OCI-LY3 (cell line): ENCODE data around the gene GRID1.

Source experiments
- H2AFZ ChIP-seq: fragments of 200-600, 300-600 bp; shearing (Covaris generic); 2 replicates; pipeline ENCODE4 v1.6.0; 2014; ENCODE audit warnings: antibody characterized with exemption, low read depth, low read length
- H3K27ac ChIP-seq: fragments of 200-600, 300-600 bp; sonication (generic); 2 replicates; pipeline ENCODE4 v1.5.1; 2014; ENCODE audit warnings: mild to moderate bottlenecking, low read length, moderate library complexity, mixed read lengths
- H3K27me3 ChIP-seq: fragments of 200-600, 300-600 bp; sonication (generic); 2 replicates; pipeline ENCODE4 v1.6.1; 2014; ENCODE audit warnings: low read depth, low read length, mixed read lengths
- H3K36me3 ChIP-seq: fragments of 200-600, 300-600 bp; sonication (generic); replicated peaks from 2 replicates; pipeline ENCODE3; 2014; ENCODE audit warnings: low read depth, low read length, mixed read lengths
- H3K4me1 ChIP-seq: fragments of 300-600, 200-600 bp; sonication (generic); 2 replicates; pipeline ENCODE4 v1.6.1; 2014; ENCODE audit warnings: low read length, mixed read lengths
- H3K4me2 ChIP-seq: fragments of 200-600, 300-600 bp; sonication (generic); 2 replicates; pipeline ENCODE4 v1.6.1; 2014; ENCODE audit warnings: low read length, mixed read lengths
- H3K4me3 ChIP-seq: fragments of 300-600, 200-600 bp; sonication (generic); 2 replicates; pipeline ENCODE4 v1.5.1; 2014; ENCODE audit warnings: antibody characterized with exemption, mild to moderate bottlenecking, low read length, moderate library complexity
- H3K79me2 ChIP-seq: fragments of 300-600, 200-600 bp; shearing (Covaris generic); 2 replicates; pipeline ENCODE4 v1.6.1; 2014; ENCODE audit warnings: mild to moderate bottlenecking, low read length, mixed read lengths
- H3K9ac ChIP-seq: fragments of 300-600, 200-600 bp; shearing (Covaris generic); 2 replicates; pipeline ENCODE4 v1.6.0; 2014; ENCODE audit warnings: mild to moderate bottlenecking, low read length, moderate library complexity
- H3K9me3 ChIP-seq: fragments of 200-600, 300-600 bp; shearing (Covaris generic); 2 replicates; pipeline ENCODE4 v1.6.1; 2014; ENCODE audit warnings: low read length, mixed read lengths; ENCODE audit not compliant: insufficient read depth
- H4K20me1 ChIP-seq: fragments of 200-600, 300-600 bp; sonication (generic); 2 replicates; pipeline ENCODE4 v1.6.1; 2016; ENCODE audit warnings: low read length, mixed read lengths; ENCODE audit not compliant: insufficient read depth
- CTCF ChIP-seq: fragments of 200-600, 300-600 bp; sonication (generic); IDR thresholded peaks from 2 replicates; pipeline ENCODE4 v1.5.1; 2014; ENCODE audit warnings: antibody characterized with exemption, low read length, low read depth
- EZH2phosphoT487 ChIP-seq: fragments of 200-600 bp; shearing (Covaris generic); IDR thresholded peaks from 2 replicates; pipeline ENCODE4 v1.6.1; 2018; ENCODE audit warnings: antibody characterized with exemption, mixed run types, low read depth

Gene GRID1

GRCh38 chr10:85619832-85620231, 746.8 kb downstream of the GRID1 start:
- Histone ChIP-seq H4K20me1 (no peaks in the 10 kb centered on the region), H3K27me3 (no peaks in the 10 kb centered on the region), H3K27ac (no peak overlapping the region), H3K4me1 (no peaks in the 10 kb centered on the region), H3K9ac (no peak overlapping the region), H3K4me2 (no peak overlapping the region), H3K9me3 (no peaks in the 10 kb centered on the region), H2AFZ (no peak overlapping the region), H3K79me2 (no peaks in the 10 kb centered on the region), H3K36me3 (no peaks in the 10 kb centered on the region), H3K4me3 (no peak overlapping the region)
- TF ChIP-seq CTCF, result no peak
- no peak for TF ChIP-seq EZH2phosphoT487

GRCh38 chr10:85618841-85619240, 747.8 kb downstream of the GRID1 start:
- Histone ChIP-seq H2AFZ (no peak overlapping the region), H3K36me3 (no peaks in the 10 kb centered on the region), H3K9me3 (no peaks in the 10 kb centered on the region), H3K4me2 (no peak overlapping the region), H3K79me2 (no peaks in the 10 kb centered on the region), H3K4me3 (no peak overlapping the region), H4K20me1 (no peaks in the 10 kb centered on the region), H3K27me3 (no peaks in the 10 kb centered on the region), H3K4me1 (no peaks in the 10 kb centered on the region), H3K27ac (no peak overlapping the region), H3K9ac (no peak overlapping the region)
- TF ChIP-seq CTCF, result no peak
- no peak for TF ChIP-seq EZH2phosphoT487

GRCh38 chr10:85617751-85618546, 748.6 kb downstream of the GRID1 start:
- Histone ChIP-seq H3K4me1 (no peaks in the 10 kb centered on the region), H3K27ac (no peak overlapping the region), H3K4me2 (no peak overlapping the region), H3K9ac (no peak overlapping the region), H3K36me3 (no peaks in the 10 kb centered on the region), H3K4me3 (no peak overlapping the region), H2AFZ (no peak overlapping the region), H4K20me1 (no peaks in the 10 kb centered on the region), H3K27me3 (no peaks in the 10 kb centered on the region), H3K9me3 (no peaks in the 10 kb centered on the region), H3K79me2 (no peaks in the 10 kb centered on the region)
- TF ChIP-seq EZH2phosphoT487, result no peak
- no peak for TF ChIP-seq CTCF

GRCh38 chr10:85615556-85615955, 751.0 kb downstream of the GRID1 start:
- Histone ChIP-seq H3K9me3 (no peaks in the 10 kb centered on the region), H3K27ac (no peak overlapping the region), H2AFZ (no peak overlapping the region), H3K36me3 (no peaks in the 10 kb centered on the region), H3K4me2 (no peak overlapping the region), H3K9ac (no peak overlapping the region), H3K4me1 (no peaks in the 10 kb centered on the region), H3K27me3 (no peaks in the 10 kb centered on the region), H3K4me3 (no peak overlapping the region), H3K79me2 (no peaks in the 10 kb centered on the region), H4K20me1 (no peaks in the 10 kb centered on the region)
- TF ChIP-seq CTCF (no peak), EZH2phosphoT487 (no peak)
